GM15510 (cell line): ENCODE data around the gene TUBB.

Experiments
- POLR2A ChIP-seq: IDR thresholded peaks from 3 replicates; pipeline ENCODE4 v1.6.1; 2011; ENCODE audit warnings: borderline replicate concordance; ENCODE audit not compliant: insufficient read length; ENCODE audit errors: extremely low read depth

Gene TUBB

GRCh38 chr6:30685157-30686008, 34.8 kb upstream of the TUBB start:
- no peak for TF ChIP-seq POLR2A

DNA sequence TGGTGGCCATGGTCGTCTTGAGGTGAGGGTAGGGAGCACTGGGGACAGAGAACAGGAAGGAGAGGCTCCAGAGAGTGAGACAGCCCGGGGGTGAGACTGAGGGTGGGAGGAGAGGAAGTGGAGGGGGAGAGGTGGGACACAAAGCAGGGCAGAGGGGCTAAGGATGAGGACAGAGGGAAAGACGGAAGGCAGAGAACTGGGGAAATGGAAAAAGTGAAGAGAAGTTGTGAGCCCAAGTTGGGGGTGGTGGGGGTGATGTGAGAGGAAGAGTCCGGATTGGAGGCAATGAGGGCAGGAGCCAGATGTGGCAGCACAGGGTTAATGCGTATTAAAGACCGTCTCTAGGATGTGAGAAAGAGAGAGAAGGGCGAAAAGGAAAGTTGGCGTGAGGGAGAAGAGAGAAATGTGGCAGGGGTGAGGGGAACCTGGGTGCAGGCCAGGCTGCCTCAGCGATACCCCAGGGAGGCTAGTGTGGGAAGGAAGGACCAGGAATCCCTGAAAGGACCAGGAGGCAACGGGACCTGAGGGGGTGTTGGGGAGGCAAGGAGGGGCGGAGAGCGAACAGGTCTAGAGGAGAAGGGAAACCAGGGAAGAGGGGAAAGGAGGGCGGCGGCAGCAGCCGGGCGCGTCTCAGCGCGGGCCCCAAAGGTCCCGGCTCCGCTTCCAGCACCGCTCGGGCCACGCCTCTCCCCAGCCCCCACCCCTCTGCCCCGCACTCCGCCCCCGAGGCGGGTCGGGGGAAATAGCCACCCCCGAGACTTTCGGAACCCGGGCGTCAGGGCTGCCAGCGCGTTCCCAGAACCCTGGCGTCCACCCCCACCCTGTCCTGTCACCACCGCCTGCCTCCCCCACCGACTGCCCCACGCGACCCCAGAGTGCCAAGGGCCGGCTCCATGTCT, 33.9 kb upstream of the TUBB start, which contains the start of gene PPP1R18:
Gene PPP1R18, minus strand, starts transcription at position 637 of the 899 bp plus-strand sequence. Its CDS starts 627 bp downstream, at position 10.
- TF ChIP-seq POLR2A, result peak; percentile 72

DNA sequence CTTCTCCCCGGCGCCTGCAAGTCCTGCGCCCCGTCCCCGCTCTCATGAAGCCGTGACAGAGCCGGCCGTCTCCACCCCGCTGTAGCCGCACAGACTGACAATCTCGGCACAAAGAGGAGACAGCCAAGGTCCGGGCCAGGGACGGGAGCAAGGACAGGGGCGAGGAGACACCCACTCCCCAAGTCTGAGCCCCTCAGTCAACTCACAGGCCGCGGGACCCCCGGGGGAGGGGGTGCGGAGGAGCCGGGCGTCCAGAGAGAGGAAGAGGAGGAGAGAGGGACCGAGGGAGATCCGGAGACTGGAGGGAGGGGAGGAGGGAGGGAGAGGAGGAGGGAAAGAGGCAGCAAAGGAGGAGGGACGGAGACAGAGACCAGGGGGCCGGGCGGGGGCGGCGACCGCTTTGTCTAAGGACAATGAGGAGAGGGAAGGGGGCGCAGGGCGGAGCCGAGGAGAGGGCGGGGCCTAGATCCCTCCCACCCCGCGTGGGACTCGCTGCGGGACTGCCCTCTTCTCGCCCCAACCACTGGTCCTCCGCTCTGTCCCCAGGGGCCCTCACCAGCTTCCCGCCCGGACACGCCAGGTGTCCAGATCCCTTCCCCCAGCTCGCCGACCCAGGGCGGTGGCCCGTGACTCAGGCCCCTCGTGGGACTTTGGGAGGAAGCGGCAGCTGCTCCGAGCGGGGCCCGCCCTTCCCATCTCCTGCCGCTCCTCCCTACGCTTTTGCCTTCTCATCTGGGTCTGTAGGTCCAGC, 33.1 kb upstream of the TUBB start:
- TF ChIP-seq POLR2A, result peak; percentile 61

DNA sequence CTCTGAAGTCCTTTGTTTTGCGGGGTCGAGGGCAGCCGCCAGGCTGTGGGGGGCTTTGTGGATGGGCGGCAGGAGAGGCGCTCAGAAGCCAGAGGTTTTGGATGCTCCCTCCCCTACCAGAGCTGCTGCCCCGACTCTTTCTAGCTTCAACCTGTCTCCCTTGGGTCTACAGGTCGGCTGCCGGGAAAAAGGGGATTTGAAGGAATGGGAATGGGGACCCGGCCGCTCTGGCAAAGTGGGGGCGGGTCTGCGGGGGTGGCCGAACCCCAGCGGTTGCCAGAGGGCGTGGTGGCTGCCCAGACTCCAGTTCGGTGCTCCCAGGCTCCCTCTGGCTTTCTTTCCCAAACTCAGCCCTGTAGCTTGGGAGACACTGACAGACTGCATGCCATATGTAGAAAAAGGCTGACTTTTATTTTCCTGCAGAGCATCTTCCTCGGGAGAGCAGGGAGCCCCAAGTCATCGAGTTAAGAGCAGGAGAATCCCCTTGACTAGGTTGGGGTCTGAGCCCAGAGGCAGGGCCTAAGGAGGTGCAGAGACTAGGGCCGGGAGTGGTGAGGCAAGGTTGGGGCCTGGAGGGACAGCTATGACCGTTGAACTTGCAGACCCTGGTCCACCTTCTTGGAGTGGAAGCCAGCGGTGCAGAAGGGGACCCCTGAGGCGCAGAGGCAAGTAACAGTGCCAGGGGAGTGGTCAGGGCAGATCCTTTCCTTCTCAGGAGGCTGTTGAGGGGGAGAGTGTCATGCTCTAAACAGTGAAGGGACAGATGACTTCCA, 32.3 kb upstream of the TUBB start:
- no peak for TF ChIP-seq POLR2A

- TF ChIP-seq POLR2A, result no peak
These were observed 31.6 kb upstream of the TUBB start for GRCh38 chr6:30688569-30688968.

DNA sequence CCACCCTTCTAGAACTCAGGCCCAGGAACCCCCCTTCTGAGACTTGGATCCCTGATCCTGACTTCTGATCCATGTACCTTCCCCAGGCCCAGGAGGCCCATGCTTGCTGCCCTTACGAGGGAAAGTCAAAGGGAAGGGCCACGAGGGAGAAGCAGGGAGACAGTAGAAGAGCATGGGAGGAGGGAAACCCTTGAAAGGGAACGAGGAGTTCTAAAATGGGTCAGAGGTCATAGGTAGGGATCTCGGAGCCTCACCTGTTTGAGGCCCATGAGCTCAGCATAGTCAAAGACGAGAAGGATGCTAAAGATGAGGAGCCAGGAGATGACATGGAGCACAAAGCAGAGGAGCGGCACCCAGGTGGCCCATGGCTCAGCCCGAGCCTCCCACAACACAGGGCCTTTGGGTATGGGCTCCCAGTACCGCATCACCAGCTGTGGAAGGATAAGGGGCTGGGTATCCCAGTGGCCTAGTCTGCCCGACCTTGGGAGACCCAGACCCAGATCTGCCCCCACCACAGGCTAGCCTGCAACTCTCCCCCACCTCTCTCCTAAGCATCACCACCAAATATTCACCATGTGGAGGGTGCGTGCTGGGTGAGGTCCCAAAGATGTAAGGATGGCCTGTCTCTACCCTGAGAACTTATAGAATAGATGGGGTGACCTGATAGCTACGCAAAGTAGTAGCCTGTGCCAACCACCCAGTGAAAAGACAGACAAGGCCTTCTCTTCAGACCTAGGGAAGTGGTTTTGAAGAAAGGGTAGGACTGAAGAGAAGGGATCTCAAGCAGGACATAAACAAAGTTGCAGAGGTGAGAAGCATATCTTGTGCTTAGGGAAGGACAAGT, 30.9 kb upstream of the TUBB start:
- no peak for TF ChIP-seq POLR2A

GRCh38 chr6:30689985-30690384, 30.2 kb upstream of the TUBB start:
- no peak for TF ChIP-seq POLR2A

DNA sequence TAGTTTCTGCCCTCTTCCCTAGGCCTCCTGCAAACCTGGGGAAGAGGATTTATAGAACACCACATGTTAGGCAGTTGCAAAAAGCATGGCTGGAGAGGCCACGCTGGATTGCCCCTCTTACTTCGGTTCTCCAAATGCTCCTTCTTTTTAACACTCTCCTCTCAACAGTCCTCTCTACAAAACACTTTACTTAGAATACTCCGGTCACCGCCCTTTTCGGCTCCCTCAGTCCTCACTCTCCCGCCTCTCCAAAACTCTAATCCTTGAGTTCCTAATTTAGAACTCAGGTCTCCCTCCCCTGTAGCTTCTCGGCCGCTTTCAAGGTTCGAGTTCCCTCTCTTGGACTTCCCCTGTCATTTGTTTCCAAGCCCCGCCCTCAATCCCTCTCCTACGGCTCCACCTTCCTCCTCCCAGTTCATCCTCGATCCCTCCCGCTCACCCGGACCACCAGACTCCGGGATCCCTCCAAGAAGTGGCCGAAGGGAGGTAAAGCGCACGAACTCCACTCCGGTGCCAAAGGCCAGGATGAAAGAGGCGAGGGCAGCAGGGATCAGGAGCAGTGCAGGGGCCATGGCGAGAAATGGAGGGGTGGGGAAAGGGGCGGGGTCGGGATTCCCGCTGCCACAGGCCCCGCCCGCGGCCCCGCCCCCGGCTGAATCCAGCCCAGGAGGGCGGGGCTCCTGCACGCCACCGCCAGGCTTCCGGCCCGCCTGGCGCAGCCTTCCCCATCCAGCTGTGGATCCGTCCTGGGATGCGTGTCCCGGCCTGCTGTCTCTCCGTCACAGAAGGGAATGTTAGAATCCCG, 29.5 kb upstream of the TUBB start, which contains the start of gene NRM:
Gene NRM, minus strand, starts transcription at position 582 of the 805 bp plus-strand sequence. Its CDS starts 10 bp downstream, at position 572.
- TF ChIP-seq POLR2A, result peak; percentile 64

DNA sequence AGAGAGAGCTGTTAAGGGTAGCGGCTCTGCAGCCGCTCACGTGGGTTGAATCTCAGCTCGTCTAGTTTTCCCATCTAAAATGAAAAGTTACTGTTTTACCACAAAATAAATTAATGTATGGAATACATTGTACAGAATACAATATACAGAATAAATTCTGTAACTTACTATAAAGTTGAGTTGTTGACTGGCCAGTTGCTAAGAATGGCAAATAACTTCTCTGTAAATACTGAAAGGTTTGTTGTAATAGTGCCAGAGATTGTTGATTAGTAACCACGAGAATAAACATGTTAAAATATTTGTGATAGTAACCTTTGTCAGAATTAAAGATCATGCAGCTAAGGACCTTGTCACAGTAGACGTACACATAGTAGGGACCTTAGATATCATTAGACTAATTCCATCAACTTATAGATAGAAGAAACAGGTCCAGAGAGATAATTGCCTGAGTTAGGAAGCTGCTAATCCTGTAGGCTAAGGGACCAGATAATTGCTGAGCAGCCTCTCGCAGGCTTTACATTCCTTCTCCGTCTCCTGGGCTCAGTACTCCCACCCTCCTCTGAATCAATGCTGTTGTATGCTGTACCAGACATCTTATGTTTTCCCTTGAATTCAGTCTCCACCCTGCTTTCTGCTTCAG, 28.8 kb upstream of the TUBB start:
- no peak for TF ChIP-seq POLR2A

DNA sequence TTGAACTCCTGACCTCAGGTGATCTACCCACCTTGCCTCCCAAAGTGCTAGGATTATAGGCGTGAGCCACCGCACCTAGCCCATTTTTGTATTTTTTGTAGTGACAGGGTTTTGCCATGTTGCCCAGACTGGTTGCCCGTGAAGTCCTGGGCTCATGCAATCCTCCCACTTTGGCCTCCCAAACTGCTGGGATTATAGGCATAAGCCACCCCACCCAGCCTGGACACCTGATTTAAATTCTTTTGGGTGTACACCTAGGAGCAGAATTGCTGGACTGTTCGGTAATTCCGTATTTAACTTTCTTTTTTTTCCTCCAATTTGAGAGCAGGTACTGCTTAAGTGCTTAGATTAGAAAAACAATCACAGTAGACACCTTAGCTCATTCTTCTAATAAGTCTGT, 23.7 kb upstream of the TUBB start:
- TF ChIP-seq POLR2A, result no peak

DNA sequence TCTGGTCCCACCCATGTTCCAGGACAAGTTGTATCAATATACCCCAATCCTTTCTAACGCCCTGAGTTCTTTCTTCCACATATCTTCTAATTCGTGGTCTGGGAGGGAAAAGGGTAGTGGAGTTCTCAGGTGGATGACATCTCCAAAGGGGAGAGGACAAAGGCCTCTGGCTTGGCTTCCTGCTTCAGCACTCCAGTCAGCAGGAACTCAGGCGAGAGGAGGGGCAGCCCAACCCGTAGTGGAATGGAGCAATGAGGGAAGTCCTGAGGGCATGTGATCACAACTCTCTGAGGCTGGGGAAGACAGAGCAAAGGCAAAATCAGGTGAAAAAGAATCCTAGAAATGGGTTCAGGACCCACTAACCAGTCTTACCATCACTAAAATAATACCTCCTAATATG, 19.8 kb upstream of the TUBB start:
- TF ChIP-seq POLR2A, result no peak

DNA sequence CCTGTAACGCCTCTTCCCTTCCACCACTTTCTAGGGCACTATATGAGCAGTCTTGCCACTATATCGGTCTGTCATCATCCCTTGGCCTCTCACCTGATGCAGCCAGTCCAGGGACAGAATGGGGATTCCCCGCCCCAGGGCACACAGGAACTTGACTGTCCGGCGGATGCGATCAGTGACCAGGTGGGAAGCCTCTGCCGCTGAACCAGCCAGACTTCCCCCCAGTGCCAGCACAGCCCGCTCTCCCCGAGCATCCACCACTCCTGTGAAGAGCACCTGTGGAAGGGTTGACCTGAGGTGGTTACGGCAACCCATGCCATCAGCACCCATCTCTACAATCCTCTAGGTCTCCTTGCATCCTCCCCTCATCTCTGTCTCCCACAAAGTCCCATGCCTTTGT, 17.1 kb upstream of the TUBB start:
- no peak for TF ChIP-seq POLR2A

GRCh38 chr6:30703821-30704220, 16.3 kb upstream of the TUBB start:
- TF ChIP-seq POLR2A, result no peak
